Keratinocyte (primary cell): Measurements from ENCODE around the gene ACAP2.
"Not testable (repeated sequence)": the region's sequence is repeated elsewhere in the genome, so short reads cannot be mapped to it uniquely, and the experiment has no call there.

Experiments
- EZH2 ChIP-seq: IDR thresholded peaks from one replicate; pipeline ENCODE4 v1.6.1; 2012; ENCODE audit warnings: inconsistent platforms, mild to moderate bottlenecking, low read length, moderate library complexity
- TF ChIP-seq, protein P1 (sequence below), 3 experiments: IDR thresholded peaks in 1 of 3; conservative IDR thresholded peaks in 1 of 3; optimal IDR thresholded peaks in 1 of 3; 2 replicates in 2 of 3; 3 replicates in 1 of 3; pipeline versions ENCODE3 to v1.5.1; 2011; ENCODE audit warnings: low read length in 3 of 3, mild to moderate bottlenecking in 3 of 3, moderate library complexity in 2 of 3, control low read depth in 1 of 3, inconsistent platforms in 1 of 3; ENCODE audit not compliant: insufficient read depth in 2 of 3; ENCODE audit errors: extremely low read depth in 1 of 3

DNA sequence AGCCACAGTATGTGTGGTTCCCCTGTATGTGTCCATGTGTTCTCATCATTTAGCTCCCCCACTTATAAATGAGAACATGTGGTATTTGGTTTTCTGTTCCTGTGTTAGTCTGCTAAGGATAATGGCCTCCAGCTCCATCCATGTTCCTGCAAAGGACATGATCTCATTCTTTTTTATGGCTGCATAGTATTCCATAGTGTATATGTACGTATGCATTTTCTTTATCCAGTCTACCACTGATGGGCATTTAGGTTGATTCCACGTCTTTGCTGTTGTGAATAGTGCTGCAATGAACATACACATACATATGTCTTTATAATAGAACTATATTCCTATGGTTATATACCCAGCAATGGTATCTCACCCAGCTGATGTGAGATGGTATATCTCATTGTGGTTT is 88.8 kb downstream of the ACAP2 start:
- TF ChIP-seq, protein P1, sequence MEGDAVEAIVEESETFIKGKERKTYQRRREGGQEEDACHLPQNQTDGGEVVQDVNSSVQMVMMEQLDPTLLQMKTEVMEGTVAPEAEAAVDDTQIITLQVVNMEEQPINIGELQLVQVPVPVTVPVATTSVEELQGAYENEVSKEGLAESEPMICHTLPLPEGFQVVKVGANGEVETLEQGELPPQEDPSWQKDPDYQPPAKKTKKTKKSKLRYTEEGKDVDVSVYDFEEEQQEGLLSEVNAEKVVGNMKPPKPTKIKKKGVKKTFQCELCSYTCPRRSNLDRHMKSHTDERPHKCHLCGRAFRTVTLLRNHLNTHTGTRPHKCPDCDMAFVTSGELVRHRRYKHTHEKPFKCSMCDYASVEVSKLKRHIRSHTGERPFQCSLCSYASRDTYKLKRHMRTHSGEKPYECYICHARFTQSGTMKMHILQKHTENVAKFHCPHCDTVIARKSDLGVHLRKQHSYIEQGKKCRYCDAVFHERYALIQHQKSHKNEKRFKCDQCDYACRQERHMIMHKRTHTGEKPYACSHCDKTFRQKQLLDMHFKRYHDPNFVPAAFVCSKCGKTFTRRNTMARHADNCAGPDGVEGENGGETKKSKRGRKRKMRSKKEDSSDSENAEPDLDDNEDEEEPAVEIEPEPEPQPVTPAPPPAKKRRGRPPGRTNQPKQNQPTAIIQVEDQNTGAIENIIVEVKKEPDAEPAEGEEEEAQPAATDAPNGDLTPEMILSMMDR (optimal IDR thresholded peaks at IDR 0.05 in 1 of 3, IDR thresholded peaks at IDR 0.05 in 1 of 3, conservative IDR thresholded peaks at IDR 0.05 in 1 of 3; ENCODE audit: extremely low read depth in 1 of 3, insufficient read depth in 2 of 3, low read length in 3 of 3): not testable (repeated sequence)
- TF ChIP-seq EZH2: not testable (repeated sequence)
